ENCODE data around the gene SPSB3.

Gene SPSB3

DNA sequence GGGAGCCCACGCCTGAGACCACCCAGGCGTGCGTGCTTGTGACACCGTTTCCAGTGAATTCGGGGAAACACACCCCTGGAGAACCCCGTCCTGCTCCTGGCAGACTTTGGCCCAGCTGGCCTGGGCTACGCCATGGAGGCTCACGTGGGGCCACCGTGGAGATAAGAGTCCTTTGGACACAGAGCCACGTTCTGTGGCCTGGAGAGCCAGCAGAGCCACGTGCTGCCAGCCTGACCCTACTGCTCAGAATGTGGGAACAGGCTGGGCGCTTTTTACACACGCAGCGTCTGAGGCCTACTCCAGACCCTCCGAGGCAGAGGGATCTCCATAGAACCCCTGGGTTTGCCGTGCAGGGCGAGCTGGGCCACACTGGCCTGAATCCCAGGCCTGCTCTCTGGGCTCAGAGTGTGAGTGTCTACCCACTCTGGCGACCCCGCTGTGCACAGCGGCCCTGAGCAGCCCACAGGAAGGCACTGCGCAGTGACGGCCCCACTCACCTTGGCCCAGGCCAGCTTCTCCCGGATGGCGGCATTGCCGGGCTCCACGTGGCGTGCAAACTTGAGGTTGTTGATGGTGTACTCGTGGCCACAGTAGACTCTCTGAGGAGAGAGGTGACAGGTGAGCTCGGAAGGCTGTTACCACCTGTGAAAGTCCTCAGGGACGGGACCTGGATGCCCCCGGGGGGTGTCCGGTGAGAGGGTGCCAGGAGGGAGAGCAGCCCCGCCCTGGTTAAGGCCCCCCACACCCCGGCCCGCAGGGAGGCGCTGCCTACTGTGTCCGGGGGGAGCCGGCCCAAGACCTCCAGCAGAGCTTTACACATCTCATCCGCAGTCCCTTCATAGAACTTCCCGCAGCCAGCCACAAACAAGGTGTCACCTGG, 34.3 kb upstream of the SPSB3 start:
- no peak overlapping the region for H3K4me3 ChIP-seq (ENCODE audit: low read depth, low read length)
- TF ChIP-seq, protein P1, sequence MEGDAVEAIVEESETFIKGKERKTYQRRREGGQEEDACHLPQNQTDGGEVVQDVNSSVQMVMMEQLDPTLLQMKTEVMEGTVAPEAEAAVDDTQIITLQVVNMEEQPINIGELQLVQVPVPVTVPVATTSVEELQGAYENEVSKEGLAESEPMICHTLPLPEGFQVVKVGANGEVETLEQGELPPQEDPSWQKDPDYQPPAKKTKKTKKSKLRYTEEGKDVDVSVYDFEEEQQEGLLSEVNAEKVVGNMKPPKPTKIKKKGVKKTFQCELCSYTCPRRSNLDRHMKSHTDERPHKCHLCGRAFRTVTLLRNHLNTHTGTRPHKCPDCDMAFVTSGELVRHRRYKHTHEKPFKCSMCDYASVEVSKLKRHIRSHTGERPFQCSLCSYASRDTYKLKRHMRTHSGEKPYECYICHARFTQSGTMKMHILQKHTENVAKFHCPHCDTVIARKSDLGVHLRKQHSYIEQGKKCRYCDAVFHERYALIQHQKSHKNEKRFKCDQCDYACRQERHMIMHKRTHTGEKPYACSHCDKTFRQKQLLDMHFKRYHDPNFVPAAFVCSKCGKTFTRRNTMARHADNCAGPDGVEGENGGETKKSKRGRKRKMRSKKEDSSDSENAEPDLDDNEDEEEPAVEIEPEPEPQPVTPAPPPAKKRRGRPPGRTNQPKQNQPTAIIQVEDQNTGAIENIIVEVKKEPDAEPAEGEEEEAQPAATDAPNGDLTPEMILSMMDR (conservative IDR thresholded peaks at IDR 0.05; ENCODE audit: low read depth, low read length), result no peak
- no peak for DNase-seq (ENCODE audit: low read depth)

- TF ChIP-seq, protein P1 (conservative IDR thresholded peaks at IDR 0.05; ENCODE audit: low read depth, low read length), result no peak
- H3K4me3 ChIP-seq (ENCODE audit: low read depth, low read length), result no peak overlapping the region
- no peak for DNase-seq (ENCODE audit: low read depth)
Observed at GRCh38 chr16:1815461-1815860, 33.1 kb upstream of the SPSB3 start.

- H3K4me3 ChIP-seq (ENCODE audit: low read depth, low read length), result no peak overlapping the region
- peak; percentile 84 for DNase-seq (ENCODE audit: low read depth)
- TF ChIP-seq, protein P1 (conservative IDR thresholded peaks at IDR 0.05; ENCODE audit: low read depth, low read length), result peak; percentile 76
Observed at GRCh38 chr16:1812732-1813163, 30.4 kb upstream of the SPSB3 start.

DNA sequence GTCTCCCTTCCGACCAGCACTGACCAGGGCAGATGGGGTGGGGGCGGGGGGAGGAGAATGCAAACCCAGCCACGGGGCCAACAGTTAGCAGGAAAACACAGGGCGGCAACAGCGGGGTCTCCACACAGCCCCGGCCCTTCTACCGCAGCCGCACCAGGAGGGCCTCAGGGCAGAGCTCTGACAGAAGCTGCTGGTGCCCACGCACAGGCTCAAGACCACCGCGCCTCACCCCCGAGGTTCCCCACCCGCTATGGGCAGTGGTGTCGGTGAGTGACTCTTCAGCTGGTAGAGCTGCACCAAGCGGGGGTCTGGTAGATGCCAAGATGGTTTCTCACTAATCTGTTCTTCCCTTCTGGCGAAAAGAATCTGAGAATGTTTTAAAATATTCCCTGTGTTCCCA, 28.2 kb upstream of the SPSB3 start:
- TF ChIP-seq, protein P1 (conservative IDR thresholded peaks at IDR 0.05; ENCODE audit: low read depth, low read length), result no peak
- H3K4me3 ChIP-seq (ENCODE audit: low read depth, low read length), result no peak overlapping the region
- DNase-seq (ENCODE audit: low read depth), result no peak

DNA sequence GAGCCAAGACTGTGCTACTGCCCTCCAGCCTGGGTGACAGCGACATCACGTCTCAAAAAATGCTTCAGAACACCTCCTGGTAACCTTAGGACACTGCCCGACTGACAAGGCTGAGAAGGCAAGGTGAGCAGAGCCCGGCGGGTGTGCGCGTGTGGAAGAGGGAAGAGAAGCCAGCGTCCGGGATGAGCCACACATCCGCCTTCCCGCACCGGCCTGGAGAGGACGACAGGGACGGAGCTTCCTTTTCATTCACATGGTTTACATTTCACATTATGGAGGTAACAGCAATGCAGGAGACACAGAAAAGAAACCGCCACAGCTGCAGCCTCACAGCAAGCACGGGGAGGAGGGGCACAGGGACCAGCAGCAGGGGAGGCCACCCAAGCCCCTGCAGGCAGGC, 27.7 kb upstream of the SPSB3 start:
- no peak overlapping the region for H3K4me3 ChIP-seq (ENCODE audit: low read depth, low read length)
- no peak for DNase-seq (ENCODE audit: low read depth)

GRCh38 chr16:1809281-1809801, 27.0 kb upstream of the SPSB3 start:
- TF ChIP-seq, protein P1 (conservative IDR thresholded peaks at IDR 0.05; ENCODE audit: low read depth, low read length), result no peak
- H3K4me3 ChIP-seq (ENCODE audit: low read depth, low read length), result no peak overlapping the region
- no peak for DNase-seq (ENCODE audit: low read depth)

More for the DNA sequence above, 27.7 kb upstream of the SPSB3 start:
- TF ChIP-seq, protein P1 (conservative IDR thresholded peaks at IDR 0.05; ENCODE audit: low read depth, low read length), result no peak
